GM20000 (cell line): ENCODE data around the gene RFX3.

Source experiments
- DNase-seq: peaks from one replicate; pipeline ENCODE4 v3.0.0; 2012; ENCODE audit warnings: low spot score
- TF ChIP-seq, protein P1 (sequence below): IDR thresholded peaks from 2 replicates; pipeline ENCODE4 v1.5.1; 2012; ENCODE audit warnings: mild to moderate bottlenecking, control low read depth; ENCODE audit errors: extremely low read depth, missing control alignments

The RFX3 gene

GRCh38 chr9:3288686-3289085, 237.1 kb downstream of the RFX3 start:
- TF ChIP-seq, protein P1, sequence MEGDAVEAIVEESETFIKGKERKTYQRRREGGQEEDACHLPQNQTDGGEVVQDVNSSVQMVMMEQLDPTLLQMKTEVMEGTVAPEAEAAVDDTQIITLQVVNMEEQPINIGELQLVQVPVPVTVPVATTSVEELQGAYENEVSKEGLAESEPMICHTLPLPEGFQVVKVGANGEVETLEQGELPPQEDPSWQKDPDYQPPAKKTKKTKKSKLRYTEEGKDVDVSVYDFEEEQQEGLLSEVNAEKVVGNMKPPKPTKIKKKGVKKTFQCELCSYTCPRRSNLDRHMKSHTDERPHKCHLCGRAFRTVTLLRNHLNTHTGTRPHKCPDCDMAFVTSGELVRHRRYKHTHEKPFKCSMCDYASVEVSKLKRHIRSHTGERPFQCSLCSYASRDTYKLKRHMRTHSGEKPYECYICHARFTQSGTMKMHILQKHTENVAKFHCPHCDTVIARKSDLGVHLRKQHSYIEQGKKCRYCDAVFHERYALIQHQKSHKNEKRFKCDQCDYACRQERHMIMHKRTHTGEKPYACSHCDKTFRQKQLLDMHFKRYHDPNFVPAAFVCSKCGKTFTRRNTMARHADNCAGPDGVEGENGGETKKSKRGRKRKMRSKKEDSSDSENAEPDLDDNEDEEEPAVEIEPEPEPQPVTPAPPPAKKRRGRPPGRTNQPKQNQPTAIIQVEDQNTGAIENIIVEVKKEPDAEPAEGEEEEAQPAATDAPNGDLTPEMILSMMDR: no peak
- DNase-seq: no peak

DNA sequence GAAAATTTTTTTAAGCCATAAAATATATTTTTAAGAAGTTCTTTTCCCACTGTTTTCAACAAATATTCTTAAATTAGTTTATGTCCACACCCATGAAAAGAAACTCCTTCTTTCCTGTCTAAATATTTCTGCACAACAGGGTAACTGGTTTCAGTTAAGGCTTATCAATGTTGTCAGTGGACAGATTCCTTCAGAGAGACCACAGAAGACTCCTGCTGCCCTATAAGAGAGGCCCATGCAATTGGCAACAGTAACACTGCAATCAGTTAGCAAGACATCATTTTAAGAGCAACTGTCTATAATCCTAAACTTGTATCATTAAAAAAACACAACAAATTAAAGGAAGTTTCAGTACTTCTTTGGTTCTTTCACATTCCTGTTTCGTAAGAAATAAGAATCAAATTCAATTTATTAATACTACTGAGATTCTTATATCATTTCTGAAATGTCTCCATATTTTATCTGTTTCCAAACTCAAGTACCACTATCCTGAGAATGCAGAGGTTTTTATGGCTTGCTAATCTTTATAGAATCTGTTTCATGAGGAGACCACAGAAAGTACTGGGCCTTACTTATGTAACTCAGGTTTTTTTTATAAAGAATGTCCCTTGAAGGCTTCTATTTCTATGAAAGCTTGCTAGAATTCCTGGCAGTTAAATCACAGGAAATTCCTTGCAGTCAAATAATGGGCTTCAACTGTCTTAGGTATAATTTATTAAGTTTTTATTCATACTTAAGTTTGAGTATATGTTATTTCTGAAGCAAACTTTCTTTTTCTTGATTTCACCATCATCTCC, 240.2 kb downstream of the RFX3 start:
- no peak for DNase-seq
- TF ChIP-seq, protein P1: no peak

GRCh38 chr9:3282365-3282764, 243.4 kb downstream of the RFX3 start:
- TF ChIP-seq, protein P1: no peak
- no peak for DNase-seq

GRCh38 chr9:3281399-3281798, 244.4 kb downstream of the RFX3 start:
- DNase-seq: no peak
- TF ChIP-seq, protein P1: no peak

- TF ChIP-seq, protein P1: no peak
- DNase-seq: no peak
Observed at GRCh38 chr9:3277200-3277599, 248.6 kb downstream of the RFX3 start.

- TF ChIP-seq, protein P1: no peak
- no peak for DNase-seq
Observed at GRCh38 chr9:3271581-3271980, 254.2 kb downstream of the RFX3 start.

DNA sequence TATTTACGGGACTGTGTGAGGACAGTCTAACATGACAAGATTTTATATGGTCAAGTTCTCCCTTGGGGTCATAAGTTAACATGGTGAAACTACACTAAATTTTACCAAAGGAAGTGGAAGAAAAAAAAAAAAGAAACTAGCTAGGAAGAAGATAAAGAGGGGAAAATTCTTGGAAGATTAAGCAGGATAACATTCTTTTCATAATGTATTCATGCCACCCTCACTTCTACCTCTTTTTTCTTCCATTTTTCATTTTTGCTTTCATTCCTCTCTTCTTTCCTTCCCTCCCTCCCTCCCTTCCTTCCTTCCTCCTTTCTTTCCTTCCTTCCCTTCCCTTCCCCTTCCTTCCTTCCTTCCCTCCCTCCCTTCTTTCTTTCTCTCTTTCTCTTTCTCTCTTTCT, 254.6 kb downstream of the RFX3 start:
- TF ChIP-seq, protein P1: no peak
- no peak for DNase-seq
